Activated CD8-positive, alpha-beta memory T cell treated with anti-CD3 and anti-CD28 coated beads, Interleukin-2, amount 50 U/mL, for 48 hours (primary cell): ENCODE data around the gene SMIM38.

Experiments
- DNase-seq: peaks from one replicate; pipeline ENCODE4 v3.0.0-alpha.2; 2020

The SMIM38 gene

DNA sequence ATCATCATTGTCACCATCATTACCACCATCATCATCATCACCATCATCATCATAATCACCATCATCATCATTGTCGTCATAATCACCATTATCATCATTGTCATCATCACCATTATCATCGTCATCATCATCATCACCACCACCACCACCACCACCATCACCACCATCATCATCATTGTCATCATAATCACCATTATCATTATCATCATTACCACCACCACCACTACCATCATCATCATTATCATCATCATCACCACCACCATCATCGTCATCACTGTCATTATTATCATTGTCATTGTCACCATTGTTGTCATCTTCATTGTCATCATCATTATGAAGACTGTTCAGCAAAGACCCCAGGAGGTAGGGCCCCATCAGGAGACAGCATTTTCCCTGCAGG is 33.3 kb downstream of the SMIM38 start:
- DNase-seq: no peak

DNA sequence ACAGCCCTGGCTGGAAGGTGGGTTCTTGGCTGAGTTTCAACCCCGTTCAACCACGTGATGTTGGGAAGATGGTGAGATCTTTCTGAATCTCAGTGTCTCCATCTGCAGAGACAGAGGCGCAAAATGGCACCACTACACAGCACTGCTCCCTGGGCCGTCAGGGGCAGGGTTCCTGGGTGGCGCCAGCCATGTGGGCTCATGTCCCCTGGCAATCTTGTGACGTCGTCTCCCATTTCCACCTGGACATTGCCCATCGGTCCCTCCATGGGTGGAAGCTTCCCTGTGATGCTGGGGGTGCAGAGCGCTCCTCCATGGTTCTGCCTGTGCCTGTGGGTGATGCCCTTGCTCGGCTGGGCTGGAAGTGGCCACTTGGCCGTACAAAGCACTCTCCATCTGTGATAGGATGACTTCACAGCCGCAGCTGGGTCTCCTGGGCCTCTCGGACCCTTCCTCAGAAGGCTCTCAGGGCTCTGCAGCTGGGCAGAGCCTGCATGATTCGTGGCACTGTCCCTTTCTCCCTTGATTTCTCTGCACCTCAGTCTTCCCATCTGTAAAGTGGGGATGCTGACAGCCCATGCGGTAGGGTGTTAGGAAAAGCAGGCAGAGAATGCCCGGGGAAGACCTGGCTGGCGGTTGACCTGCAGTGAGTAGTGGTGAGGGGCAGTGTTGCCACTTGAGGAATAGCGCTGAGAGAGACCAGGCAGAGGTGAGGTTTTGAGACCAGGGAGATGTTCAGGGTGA is 35.2 kb downstream of the SMIM38 start:
- DNase-seq: no peak

DNA sequence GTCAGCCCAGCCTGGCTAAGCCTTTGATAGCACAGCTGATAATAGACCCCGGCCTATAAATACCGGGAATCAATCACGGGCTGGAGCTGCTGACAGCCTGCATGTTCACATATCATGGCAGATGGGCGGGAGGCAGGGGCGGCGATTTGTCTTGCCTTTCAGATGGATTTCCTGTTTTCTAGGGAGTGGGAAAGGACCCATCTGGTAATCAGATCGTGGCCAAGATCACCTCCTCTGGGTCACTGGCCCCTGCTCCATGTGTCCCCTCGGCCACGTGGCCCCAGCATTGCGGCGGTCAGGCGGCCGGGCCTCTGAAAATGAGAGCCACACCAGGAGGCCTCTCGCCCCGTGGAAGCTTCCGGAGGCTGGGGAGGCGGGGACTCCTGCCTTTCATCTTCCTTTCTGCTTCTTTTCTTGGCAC is 36.6 kb downstream of the SMIM38 start:
- DNase-seq: no peak

DNA sequence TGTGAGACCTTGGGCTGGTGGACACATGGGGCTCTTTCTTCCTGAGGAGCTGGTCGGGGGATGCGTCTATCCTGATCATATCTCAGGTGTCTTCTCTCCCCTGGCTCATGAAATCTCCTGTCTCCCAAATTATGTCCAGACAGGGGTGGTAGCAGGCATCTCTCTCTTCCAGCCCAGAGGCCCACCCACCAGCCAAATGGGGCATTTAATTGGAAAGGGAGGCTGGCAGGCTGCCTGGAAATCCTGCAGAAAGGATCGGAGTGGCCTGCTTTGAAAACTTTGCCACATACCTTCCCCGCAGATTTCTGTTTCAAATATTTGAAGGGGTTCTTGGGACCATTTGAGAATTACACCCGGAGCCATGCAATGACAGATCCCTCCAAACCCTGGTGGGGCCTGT is 37.4 kb downstream of the SMIM38 start:
- no peak for DNase-seq

DNA sequence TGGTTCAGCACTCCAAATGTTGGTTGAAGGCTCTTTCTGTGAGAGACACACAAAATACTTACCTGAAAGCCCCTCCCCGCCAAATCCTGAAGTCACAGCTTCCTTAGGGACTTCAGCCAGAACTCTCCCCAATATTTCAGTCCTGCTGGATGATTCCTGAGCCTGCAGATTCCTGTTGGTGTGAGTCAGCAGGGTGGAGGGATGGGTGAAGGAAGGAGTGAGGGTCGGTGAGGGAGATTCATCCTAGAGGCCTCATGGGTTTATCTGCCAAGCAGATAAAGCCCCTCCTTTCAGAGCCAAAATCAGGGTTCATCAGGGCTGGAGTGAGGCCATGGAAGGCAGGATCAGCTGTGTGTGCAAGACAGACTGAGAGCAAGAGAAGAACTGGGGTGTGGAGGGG is 37.9 kb downstream of the SMIM38 start:
- no peak for DNase-seq

DNA sequence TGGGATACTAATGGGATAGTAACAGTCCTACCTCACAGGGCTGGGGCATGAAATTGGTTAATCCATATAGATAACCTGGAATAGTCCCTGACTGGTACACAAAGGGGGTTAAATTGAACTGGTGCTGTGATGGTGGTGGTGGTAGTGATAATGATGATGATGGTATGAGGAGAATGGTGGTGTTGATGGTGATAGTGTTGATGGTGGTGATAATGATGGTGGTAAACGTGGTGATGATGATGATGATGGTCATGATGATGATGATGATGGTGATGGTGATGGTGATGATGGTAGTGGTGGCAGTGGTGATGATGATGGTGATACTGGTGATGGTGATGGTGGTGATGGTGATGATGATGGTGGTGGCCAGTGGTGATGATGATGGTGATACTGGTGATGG is 38.7 kb downstream of the SMIM38 start:
- DNase-seq: no peak

DNA sequence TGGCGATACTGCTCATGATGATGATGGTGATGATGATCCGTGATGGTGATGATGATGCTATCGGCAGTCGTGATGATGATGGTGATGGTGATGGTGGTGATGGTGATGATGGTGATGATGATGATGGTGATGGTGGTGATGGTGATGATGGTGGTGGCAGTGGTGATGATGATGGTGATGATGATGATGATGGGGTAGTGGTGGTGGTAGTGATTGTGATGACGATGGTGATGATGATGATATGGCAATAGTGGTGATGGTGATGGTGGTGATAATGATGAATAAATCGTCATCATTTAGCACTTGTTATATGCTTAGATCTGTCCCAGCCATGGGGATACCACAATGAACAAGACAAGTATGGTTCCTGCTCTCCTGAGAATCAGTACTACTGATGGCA is 39.2 kb downstream of the SMIM38 start:
- no peak for DNase-seq

DNA sequence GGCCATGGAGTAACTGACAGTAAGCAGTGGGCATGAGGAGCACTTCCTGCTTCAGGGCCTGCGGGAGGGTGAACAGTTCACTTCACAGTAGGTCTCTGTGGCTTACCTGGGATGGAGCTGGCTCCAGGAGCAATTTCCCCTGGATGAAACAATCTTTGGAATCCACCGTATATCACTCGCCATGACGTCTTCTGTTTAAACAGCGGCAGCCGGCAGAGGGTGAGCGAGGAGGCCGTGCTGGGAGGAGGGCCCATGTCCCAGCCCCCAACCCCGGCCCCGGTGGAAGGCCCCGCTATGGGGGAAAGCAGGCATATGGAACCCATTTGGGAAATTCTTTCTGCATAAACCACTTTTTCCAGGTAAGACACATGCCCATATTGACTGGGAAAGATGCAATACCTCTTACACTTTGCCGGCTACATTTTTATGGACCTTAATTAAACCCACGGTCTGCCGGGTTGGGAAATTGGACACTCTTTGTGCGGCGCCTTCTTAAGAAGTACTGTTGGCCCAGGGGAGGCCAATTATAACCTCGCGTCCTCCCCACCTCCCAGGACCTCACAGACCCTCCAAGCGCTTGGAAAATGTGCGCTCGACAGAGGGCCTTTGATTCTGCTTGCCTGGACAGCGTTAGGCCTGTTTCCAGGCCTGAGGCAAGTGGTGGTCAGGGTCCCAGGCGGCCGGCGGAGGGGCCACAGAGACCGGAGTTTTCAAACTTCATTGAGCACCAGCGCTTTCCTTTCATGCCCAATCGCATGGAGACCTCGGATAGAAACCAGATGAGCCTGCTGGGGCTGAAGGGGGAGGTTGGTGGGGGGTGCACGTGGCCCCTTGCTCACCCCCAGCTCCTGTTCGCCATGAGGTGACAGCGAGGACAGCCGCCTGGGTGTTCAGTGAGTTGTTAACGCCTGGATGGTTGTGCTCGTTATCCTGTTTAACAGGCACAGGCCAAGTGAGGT is 40.4 kb downstream of the SMIM38 start:
- DNase-seq: no peak

DNA sequence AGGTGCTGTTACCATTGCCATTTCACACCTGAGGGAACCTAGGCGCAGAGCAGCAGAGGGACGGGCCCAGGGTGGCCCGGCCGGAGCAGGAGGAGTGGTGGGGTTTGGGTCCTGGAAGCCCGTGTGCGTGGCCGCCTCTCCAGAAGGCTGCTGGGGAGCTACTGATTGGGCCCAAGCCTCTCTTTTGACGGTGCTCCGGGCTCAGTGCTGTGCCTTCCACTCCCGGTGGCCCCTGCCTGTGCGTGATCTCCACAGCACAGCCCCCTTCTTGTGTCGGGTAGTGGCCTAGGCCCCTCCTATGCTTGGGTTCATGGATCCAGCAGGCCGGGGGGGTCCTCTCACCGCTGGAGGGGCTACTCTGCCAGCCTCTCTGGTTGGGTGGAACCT is 41.0 kb downstream of the SMIM38 start:
- no peak for DNase-seq

DNA sequence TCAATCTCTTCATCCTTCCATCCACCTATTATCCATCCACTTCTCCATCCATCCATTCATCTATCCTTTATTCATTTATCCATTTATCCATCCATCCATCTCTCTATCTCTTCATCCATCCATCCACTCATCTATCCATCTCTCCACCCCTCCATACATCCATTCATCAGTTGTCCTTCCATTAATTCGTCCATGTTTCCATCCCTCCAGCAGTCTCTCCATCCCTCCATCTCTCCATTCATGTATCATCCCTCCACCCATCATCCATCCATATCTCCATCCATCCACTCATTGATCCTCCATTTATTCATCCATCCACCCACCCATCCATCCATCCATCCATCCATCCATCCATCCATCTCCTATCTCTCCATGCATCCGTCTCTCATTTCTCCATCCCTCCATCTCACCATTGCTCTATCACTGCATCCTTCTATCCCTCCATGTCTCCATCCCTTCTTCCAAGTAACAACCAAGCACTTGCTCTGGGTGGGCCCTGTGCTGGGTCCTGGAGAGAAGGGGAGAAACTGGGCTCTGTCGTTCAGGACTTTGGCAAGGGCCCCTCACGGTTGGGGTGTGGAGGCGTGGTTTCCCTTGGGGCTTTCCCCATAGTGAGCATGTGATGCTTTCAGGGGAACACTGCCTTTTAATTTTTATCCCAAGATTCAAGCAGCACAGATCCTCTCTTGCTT is 43.3 kb downstream of the SMIM38 start:
- no peak for DNase-seq

DNA sequence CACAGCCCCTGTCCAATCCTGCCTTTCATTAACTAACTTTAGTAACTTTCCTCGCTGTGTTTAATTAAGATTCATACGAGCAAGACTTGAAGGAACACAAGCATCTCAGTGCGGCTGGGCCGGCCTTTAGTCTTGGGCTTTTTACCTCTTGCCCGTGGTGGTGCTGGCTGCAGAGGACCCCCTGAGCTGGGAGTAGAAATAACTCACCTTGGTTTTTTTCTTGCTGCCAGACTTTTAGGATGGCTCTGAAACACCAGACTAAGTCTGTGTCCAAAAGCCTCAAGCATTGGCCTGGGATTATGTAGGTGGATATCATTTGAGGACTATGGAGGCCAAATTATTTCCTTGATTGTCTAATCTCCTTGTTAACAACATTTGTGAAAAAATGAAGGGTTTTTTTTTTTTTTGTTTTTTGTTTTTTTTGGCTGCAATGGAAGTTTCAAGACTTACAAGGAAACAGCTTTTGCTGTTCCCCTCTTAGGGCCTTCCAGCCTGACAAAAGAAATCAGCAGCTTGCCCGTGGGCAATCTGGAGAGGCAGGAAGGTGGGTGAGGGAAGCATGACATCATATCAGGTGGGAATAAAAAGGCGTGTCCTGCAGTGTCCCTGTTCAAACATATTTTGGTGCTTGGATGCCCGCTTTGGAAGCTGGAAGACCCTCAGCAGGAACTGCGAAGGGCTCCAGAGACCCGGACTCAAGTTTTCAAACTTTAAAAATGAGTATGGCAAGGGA is 44.0 kb downstream of the SMIM38 start:
- no peak for DNase-seq

DNA sequence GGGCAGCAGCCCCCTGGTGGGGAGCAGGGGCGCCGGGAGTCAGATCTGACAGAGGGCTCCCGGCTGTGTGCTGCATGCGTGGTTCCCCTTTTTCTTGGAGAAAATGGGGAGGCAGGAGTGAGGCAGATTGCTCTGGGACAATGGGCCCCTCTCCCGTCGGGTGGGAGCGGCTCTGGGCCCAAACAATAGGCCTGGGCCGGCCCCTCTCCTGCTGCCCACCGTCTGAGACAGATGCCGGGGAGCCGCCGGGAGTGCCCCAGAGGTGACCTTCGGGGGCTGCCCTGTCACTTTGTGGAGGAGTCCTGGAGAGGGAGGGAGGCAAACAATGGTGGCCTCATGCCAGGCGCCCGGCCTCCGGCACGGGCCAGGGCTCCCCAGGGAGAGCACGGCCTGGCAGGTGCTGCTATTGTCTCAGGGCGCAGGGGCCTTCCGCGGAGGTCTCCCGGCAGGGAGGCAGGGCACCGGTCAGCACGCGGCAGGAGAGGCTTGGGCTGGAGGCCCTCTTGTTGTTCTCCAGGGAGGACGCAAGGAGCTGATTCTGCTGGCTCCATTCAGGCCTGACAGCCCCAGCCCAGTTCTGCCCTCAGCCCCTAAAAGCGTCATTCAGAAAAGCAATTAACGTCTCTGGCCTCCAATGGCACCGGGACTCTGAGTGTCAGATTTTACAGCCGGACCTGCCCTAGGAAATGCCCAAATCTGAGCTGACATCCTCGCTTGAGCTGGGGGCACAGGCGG is 44.8 kb downstream of the SMIM38 start:
- DNase-seq: no peak

DNA sequence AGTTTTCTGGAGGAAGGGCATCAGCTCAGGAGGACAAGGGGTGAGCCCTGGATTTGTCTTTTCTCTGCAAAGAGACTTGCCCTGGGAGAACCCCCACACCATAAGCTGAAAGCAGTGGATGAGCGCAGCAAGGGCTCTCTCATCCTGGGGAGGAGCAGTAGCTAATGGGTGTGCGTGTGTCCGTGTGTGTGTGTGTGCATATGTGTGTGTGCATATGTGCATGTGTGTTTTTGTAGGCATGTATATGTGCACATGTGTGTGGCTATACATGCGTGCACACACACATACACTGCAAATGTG is 45.3 kb downstream of the SMIM38 start:
- DNase-seq: no peak

DNA sequence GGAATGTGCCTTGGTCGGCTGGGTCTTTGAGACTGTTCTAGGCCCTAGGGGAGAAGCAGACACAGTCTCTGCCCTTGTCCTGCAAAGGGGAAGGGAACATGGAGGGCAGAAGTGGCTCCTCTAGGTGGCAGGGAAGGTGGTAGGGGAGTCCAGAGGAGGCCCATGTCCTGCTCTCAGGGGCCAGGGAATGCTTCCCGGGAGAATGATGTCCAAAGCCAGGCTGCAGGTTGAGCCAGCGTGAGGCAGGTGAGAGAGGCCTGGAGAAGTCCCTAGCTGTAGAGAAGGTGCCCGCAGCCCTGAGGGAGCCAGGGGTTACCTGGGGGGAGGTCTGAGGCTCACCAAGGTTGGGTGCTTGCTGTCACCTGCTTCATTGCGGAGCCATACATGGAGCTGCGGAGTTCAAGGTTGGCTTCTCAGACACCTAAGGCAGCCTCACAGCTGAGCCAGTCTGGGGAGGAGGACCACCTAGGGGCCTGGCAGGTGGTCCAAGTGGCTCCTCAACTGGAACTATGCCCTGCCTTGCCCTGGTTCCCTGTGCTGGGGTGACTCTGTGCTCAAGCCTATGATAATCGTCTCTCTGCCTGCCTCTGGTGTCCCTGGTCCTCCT is 46.1 kb downstream of the SMIM38 start:
- DNase-seq: no peak

DNA sequence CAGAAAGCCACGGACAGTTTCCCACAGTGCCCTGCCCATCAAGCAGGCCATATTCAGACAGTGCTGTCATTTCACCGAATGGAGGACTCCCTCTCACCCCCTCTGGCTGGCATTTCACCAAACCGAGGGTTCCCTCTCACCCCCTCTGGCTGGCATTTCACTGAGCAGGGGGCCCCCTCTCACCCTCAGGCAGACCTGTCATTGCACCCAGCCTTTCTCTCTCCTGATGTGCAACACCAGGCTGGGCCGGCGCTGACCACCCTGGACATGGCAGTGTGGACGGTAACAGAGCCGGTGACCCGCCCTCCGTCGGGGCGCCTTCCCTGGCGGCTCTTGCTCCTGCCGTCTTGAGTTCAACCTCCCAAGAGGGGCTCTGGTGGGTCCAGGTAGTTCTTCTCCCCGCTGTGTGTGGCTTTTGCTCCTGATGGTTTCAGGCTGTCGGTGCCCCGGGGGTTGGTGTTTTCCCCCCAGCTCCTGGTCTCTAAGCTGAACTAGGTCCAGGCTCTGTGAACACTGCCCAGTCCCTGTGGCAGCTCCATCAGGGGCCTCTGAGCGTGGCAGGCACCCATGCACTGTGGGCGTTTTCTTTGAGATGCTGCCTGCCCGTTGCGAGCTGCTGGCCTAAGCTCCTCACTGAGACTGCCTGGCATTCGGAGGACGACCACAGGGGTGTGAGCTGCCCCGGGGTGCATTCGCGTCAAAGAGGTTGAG is 46.9 kb downstream of the SMIM38 start:
- no peak for DNase-seq

DNA sequence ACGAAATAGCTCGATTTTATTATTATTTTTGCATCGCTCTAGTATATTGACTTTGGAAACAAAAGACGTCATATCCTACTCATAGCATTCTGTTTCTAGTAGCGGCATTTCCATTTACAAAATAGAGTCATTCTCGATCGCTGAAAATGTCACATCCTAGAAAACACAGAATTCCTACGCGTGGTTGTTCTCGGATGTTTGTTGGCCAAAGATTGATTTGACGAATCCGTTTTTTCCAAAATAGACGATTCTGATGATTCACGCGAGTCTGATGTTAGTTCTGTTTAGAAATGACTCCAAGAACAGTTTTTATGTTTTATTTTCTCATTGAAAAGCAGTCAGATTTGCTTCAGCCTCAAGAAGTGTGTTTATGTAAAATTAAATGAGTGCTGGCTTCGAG is 47.6 kb downstream of the SMIM38 start:
- no peak for DNase-seq

DNA sequence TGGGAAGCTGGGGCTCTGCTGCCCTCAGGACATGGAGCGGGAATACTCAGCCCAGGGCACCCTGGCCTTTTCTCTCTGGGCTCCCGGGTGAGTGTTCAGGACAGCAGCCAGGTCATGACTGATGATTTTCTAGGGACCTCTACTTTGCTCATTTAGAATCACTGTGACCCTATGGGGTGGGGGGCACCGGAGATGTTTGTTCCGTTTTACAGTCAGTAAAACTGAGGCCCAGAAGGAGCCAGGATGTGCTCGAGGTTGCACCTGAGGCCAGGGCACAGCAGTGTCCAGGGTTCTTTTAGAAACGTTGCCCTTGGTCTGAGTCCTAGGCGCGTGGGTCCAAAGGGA is 48.1 kb downstream of the SMIM38 start:
- DNase-seq: no peak

DNA sequence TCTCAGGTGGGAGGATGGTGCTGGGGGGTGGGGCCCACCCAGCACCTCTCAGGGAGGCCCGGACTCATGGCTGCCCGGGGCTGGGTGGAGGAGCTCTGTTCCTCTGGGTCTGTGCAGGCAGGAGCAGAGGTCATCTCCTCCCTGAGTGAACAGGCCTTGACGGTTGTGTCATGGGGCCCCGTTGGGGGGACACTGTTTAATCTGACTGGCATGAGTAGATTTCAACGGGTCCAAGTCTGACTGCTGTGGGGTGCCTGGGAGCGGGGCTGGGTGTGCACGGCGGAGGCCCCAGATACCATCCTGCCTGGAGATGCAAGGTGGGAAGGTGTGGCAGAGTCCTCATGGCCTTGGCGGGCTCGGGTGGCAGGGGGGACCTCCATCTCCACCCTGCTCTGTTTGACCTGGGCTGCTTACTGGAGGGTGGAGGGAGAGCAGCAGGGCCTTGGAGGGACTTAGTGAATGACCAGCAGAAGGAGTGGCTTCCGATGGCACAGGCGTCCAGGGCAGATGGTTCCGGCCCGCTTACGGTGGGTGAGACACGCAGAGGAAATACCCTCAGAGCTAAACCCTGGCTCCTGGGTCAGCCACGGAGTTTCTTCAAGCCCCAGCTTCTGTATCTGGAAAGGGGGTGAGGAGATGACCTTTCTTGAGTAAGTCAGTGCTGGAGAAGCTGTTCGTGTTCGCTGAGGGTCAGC is 48.7 kb downstream of the SMIM38 start:
- no peak for DNase-seq

DNA sequence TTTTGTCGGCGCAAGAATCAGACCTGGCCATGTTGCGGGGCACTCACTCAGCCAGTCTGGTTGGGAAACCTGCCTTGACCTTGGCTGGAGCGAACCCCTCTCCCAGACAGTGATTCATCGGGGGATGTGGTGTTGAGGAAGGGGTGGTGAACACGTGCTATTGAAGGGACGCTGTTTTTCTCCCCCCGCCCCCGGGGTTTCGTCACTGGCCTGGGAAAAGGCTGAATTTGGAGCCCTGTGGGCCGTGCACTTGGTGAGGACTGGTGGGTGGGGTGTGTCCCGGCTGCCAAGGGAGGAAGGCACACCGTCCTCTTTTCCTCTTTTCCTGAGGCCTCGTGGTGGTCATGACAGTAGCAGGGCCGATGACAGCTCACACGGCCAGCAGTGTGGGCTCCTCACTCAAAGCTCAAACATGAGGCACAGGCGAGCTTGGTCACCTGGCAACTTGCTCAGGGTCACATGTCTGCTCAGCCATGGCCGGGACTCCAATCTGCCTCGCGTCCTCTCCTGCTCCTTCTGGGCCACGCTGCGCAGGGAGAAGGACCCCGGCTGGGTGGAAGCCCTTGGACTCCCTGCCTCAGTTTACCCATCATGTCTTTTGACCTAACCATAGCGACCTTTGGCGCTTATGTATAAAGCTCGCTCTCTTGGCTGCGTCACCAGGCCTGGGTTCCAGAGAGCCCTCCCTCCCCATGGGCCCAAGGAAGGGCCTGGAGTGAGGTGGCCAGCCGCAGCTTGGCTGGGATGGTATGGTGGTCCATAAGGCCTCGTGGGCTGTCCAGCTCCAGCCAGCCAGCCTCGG is 49.4 kb downstream of the SMIM38 start:
- DNase-seq: no peak
